Choroid plexus epithelial cell (primary cell): ENCODE data around the gene CCDC197.
A peak's percentile ranks its signal among the peaks of the same experiment; 100 is the strongest.

ENCODE experiments used
- DNase-seq: peaks from one replicate; pipeline ENCODE4 v3.0.0-alpha.2; 2010; ENCODE audit warnings: low read depth
- H3K4me3 ChIP-seq: 2 replicates; pipeline ENCODE4 v1.5.1; 2011; ENCODE audit warnings: low read depth, mild to moderate bottlenecking, control low read depth, low read length, moderate library complexity
- TF ChIP-seq, protein P1 (sequence below): conservative IDR thresholded peaks from 2 replicates; pipeline ENCODE4 v1.5.1; 2011; ENCODE audit warnings: low read depth, mild to moderate bottlenecking, control low read depth, inconsistent platforms, low read length, moderate library complexity

Gene CCDC197

DNA sequence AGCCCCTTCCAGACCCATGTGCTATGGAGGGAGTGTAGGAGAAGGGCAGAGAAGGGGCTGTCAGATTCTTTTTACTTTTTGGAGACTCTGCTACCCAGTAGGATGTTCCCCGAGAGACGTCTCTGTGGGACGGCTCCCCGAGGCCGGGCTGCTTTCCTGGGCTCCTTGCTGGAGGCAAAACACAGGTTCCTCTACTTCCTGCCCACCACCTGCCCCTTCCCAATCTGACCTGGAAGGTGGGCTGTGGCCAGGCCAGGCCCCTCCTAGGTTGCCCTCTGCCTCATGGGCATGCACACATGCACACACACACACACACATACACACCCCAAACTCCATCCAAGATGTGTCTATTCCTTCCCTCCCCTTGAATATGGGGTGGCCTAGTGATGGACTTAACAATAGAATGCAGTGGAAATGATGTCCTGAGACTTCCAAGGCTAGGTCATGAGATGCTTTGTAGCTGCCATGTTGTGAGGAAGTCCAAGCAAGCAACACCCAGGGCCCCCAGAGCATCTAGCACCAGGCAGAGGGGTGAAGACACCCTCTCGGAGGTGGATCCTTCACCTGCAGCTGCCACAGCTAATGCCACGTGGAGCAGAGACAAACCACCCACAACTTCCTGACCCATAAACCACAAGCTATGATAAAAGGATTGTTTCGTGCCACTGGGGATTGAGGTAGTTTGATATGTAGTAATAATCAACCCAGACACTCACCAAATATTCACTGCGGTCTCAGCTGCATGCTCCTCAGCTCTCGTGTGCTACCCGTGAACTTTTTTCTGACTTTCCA is 19.1 kb upstream of the CCDC197 start:
- H3K4me3 ChIP-seq = no peak overlapping the region

GRCh38 chr14:93978735-93979134 is 18.4 kb upstream of the CCDC197 start:
- H3K4me3 ChIP-seq = no peak overlapping the region
- TF ChIP-seq, protein P1, sequence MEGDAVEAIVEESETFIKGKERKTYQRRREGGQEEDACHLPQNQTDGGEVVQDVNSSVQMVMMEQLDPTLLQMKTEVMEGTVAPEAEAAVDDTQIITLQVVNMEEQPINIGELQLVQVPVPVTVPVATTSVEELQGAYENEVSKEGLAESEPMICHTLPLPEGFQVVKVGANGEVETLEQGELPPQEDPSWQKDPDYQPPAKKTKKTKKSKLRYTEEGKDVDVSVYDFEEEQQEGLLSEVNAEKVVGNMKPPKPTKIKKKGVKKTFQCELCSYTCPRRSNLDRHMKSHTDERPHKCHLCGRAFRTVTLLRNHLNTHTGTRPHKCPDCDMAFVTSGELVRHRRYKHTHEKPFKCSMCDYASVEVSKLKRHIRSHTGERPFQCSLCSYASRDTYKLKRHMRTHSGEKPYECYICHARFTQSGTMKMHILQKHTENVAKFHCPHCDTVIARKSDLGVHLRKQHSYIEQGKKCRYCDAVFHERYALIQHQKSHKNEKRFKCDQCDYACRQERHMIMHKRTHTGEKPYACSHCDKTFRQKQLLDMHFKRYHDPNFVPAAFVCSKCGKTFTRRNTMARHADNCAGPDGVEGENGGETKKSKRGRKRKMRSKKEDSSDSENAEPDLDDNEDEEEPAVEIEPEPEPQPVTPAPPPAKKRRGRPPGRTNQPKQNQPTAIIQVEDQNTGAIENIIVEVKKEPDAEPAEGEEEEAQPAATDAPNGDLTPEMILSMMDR = no peak

More for the DNA sequence above, 19.1 kb upstream of the CCDC197 start:
- no peak for DNase-seq
- TF ChIP-seq, protein P1 = no peak

GRCh38 chr14:93980456-93981201 is 16.5 kb upstream of the CCDC197 start:
- DNase-seq = peak; percentile 47
- TF ChIP-seq, protein P1 = no peak
- no peak overlapping the region for H3K4me3 ChIP-seq

More at GRCh38 chr14:93978735-93979134, 18.4 kb upstream of the CCDC197 start:
- DNase-seq = no peak

GRCh38 chr14:93981316-93982229 is 15.5 kb upstream of the CCDC197 start:
- no peak for DNase-seq
- TF ChIP-seq, protein P1 = no peak
- no peak overlapping the region for H3K4me3 ChIP-seq

DNA sequence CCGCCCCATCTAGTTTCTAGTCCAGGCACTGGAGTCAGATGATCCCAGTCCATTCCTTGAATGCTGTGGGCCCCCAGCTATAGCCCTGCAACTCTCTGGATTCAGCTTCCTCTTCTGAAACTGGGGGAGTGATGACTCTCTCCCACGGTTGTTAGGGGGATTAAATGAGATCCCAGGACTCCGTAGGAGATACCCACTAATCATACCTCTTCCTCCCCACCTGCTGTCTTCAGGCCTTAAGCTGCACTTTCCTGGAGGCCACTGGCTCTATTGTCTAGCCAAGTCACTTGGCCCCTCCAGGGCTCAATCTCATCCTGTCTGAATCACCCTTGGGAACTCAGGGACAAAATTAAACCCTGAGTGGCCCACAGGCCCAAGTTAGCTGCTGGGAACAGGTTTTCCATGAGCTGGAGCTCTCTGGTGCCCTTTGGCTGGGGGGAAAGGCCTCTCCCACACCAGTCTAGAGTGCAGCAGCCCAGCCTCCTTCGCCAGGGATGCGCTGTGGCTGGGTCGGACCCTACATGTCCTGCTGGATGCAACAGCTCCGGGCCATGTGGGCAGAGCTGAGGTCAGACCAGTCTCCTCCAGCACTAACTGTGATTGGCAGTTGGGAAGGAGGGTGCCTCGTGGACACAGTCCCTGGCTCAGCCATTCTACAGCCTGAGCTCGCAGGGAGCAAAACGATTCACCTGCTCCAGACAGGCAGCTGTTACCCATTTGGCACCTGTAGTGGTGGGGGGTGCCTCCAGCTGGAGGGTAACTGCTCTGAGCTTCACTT is 14.7 kb upstream of the CCDC197 start:
- DNase-seq = no peak
- no peak overlapping the region for H3K4me3 ChIP-seq
- TF ChIP-seq, protein P1 = no peak

GRCh38 chr14:93984070-93984469 is 13.0 kb upstream of the CCDC197 start:
- no peak overlapping the region for H3K4me3 ChIP-seq
- DNase-seq = no peak
- TF ChIP-seq, protein P1 = no peak
